GM20000 (cell line): ENCODE measurements around the gene PSMD12.

Experiments used
- DNase-seq: peaks from one replicate; pipeline ENCODE4 v3.0.0; 2012; ENCODE audit warnings: low spot score
- CTCF ChIP-seq: IDR thresholded peaks from 2 replicates; pipeline ENCODE4 v1.5.1; 2012; ENCODE audit warnings: mild to moderate bottlenecking, control low read depth; ENCODE audit errors: extremely low read depth, missing control alignments

The PSMD12 gene

GRCh38 chr17:67376415-67376736, 10.0 kb upstream of the PSMD12 start:
- no peak for TF ChIP-seq CTCF
- no peak for DNase-seq

GRCh38 chr17:67375716-67376115, 9.3 kb upstream of the PSMD12 start:
- DNase-seq = no peak
- TF ChIP-seq CTCF = no peak

- TF ChIP-seq CTCF = no peak
- DNase-seq = no peak
These were observed 8.7 kb upstream of the PSMD12 start for GRCh38 chr17:67375054-67375427.

- DNase-seq = peak; percentile 80
- TF ChIP-seq CTCF = peak; percentile 89
These were observed 8.1 kb upstream of the PSMD12 start for GRCh38 chr17:67374329-67375053.

- DNase-seq = no peak
- TF ChIP-seq CTCF = no peak
These were observed 6.4 kb upstream of the PSMD12 start for GRCh38 chr17:67372751-67373150.

- no peak for DNase-seq
- no peak for TF ChIP-seq CTCF
These were observed 3.3 kb upstream of the PSMD12 start for GRCh38 chr17:67369676-67370075.

- TF ChIP-seq CTCF = no peak
These were observed 612 bp downstream of the PSMD12 start for GRCh38 chr17:67365738-67366192.

More at GRCh38 chr17:67365738-67366192, 612 bp downstream of the PSMD12 start:
- no peak for DNase-seq
